Dedifferentiated amniotic fluid mesenchymal stem cell (primary cell): ENCODE measurements around the gene FRMD8.

ENCODE experiments used
- DNase-seq: peaks from one replicate; pipeline ENCODE4 v3.0.0-alpha.2; 2016; ENCODE audit errors: extremely low spot score

Gene FRMD8, protein sequence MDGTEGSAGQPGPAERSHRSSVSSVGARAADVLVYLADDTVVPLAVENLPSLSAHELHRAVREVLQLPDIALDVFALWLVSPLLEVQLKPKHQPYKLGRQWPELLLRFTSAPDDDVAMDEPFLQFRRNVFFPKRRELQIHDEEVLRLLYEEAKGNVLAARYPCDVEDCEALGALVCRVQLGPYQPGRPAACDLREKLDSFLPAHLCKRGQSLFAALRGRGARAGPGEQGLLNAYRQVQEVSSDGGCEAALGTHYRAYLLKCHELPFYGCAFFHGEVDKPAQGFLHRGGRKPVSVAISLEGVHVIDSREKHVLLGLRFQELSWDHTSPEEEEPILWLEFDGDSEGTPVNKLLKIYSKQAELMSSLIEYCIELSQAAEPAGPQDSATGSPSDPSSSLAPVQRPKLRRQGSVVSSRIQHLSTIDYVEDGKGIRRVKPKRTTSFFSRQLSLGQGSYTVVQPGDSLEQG

DNA sequence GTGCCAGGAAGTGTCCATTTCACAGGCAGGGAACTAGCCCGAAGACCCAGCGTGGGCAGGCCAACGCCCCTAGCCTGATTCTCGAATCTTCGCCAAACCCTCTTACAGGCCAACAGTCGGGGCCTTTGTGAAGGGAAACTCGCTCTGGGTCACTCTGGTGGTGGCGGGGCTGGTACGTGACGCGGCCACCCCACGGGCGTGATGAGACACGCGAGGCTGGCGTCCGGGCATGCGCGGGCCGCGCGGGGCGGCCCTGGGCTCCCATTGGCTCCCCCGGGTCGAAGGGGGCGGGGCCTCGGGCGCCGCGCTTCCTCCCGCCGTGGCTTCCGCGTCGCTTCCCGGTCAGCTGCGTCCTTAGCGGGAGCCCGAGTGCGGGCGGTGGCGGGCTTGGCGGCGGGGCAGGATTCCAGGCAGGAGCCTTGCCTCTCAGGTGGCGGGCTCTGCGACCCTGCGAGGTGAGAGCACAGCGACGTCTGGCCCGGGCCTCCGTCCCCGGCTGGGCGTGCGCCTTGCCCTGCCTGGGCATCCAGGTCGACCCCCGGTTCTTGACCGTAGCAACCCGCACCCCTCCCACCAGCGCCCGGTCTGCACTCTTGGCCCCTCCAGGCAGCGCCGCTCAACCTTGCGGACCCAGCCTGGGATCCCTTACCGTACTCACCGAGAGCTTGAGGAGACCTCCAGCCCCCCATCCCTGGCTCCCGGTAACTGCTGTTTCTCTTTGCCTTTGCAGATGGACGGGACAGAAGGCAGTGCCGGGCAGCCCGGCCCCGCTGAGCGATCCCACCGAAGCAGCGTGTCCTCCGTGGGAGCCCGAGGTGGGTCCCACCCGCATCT is at the start of gene FRMD8:
Gene FRMD8 (plus strand): TSS at position 331 of the 834 bp plus-strand sequence. CDS start 400 bp downstream, at position 731.
- peak; percentile 77 for DNase-seq

DNA sequence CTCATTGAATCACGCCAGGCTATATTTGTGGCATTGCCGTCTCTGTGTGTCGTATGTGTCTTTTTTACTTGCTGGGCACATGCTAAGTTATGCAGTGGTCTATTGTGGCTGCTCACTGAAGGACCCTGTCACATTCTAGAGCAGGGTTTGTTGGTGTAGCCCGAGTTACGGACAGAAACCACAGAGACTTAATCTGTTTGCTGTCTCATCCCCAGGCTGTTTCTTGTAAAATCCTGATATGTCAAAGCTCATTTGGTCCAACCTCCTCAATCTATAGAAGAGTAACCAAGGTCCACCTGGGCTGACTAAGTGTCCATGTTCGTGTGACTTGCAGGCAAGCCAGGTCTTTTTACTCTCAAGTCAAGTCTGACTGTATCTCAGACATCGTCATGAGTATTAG is 47.8 kb upstream of the FRMD8 start:
- no peak for DNase-seq

DNA sequence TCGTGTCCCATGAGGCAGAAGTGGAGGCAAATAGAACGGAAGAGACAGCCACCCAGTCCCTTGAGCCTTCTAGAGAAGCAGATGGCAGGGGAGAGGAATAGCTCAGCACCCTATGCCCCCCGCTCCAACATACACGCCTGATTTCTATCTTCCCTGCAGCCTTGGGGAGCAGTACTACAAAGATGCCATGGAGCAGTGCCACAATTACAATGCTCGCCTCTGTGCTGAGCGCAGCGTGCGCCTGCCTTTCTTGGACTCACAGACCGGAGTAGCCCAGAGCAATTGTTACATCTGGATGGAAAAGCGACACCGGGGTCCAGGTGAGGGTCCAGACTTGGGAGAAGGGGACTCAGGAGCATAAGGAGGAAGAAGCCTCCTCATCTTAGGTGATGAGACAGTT is 46.2 kb upstream of the FRMD8 start:
- DNase-seq, result no peak

DNA sequence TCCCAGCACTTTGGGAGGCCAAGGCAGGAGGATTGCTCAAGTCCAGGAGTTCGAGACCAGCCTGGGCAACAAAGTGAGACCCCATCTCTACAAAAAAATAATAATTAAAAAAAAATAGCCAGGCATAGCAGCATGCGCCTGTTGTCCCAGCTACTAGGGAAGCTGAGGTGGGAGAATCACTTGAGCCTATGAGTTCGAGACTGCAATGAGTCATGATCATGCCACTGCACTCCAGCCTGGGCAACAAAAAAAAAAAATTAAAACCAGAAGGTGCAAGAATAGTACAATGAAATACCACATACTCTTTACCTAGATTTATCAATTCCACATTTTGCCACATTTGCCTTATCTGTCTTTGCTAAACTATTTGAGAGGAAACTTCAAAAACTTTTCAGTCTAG is 44.6 kb upstream of the FRMD8 start:
- DNase-seq, result no peak

DNA sequence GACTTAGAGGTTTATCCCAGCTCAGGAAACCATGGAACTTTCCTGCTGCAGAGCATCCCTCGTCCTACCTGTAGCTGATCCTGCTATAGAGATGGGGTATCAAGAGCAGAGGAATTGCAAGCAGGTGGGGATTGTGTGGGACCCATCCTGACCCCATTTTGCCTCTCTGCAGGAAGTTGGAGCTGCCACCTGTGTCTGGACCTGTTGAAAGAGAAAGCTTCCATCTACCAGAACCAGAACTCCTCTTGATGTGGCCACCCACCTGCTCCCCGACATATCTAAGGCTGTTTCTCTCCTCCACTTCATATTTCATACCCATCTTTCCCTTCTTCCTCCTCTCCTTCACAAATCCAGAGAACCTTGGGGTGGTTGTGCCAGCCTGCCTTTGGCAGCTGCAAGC is 34.9 kb upstream of the FRMD8 start:
- no peak for DNase-seq

DNA sequence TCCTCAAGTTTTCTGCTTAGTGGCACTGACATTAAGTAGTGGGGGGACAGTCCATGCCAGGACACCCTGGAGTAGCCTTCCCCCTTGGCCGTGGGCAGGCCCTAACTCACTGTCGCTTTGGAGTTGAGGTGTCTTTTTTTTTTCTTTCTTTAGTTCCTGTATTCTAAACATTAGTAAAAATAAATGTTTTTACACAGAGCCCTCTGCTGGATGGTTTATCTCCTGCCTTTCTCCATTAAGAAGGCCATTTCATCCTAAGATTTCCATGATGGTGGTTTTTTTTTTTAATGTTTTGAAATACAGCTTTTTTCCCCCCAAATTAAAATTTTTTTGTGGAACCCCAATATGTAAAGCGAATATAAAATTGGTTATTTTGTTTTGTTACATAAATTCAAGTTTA is 33.7 kb upstream of the FRMD8 start:
- DNase-seq, result no peak

DNA sequence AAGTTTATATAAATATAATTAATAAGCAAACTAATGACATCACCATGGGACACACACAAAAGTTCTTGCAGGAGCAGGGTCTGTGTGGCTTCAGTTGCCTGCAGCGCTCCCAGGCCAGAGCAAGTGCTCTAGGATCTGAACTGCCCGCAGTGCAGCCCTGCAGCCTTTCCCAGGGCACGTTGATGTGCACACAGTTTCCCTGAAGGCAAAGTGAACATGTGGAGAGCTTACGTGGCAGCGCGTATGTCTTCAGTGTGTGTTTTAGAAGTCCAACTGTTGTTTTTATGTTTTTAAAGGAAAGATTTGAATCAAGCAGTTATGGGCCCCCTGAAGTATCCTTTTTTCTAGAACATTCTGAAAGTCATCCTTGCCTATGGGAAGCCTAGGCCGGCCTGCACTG is 33.1 kb upstream of the FRMD8 start:
- no peak for DNase-seq

DNA sequence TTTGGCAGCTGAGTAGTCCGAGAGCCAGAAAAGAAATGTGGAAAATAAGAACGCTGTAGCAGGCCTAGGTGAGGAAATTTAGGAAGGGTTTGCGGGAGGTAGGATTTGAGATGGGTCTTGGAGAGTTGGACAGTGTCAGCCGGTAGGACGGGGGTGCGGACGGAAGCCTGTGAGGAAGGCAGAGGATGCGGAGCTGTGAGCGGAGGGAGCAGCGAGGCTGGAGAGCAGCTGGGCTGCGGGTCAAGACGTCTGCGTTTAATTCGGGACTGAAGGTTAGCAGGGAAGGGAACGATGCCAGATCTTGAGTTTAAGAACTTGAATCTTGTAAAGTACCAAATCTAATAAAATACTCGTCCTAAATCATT is 32.6 kb upstream of the FRMD8 start:
- DNase-seq, result no peak

DNA sequence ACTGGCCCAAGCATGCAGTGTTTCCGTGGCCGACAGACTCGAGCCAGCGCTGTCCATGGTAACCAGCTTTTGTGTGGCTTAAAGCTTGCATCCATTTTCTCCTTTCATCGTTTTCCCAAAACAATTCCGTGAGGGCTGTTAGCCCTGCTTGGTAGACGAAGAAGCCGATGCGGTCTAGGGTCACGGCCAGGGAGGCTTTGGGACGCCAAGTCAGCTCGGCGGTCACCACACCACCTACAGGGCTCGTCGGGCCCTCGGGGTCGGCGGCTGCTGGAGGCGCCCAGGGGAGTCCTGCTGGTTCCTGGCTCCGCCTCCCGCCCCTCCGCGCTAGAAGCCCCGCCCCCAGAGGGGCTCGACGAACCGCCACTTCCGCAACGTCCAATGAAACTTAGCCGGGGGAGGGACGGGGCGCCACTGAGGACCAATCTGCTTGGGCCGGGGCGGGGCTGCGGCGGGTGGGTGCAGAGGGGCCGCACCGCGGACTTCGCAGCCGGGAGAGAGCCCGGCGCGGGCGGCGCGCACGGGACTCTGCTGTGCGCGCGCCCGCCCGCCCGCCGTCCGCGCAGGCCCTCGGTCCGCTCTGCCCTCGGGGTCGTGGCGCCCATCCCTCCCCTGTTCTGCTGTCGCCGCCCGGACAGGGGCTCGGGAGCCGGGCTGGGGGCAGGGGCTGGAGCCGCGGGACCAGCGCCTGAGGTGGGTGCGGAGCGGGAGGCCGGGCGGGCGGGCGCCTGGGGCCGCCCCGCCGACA is 32.0 kb upstream of the FRMD8 start, which contains the start of gene TIGD3:
Gene TIGD3 (plus strand): TSS at position 487 of the 748 bp plus-strand sequence. CDS start 1,058 bp downstream, outside the sequence.
- peak; percentile 94 for DNase-seq

DNA sequence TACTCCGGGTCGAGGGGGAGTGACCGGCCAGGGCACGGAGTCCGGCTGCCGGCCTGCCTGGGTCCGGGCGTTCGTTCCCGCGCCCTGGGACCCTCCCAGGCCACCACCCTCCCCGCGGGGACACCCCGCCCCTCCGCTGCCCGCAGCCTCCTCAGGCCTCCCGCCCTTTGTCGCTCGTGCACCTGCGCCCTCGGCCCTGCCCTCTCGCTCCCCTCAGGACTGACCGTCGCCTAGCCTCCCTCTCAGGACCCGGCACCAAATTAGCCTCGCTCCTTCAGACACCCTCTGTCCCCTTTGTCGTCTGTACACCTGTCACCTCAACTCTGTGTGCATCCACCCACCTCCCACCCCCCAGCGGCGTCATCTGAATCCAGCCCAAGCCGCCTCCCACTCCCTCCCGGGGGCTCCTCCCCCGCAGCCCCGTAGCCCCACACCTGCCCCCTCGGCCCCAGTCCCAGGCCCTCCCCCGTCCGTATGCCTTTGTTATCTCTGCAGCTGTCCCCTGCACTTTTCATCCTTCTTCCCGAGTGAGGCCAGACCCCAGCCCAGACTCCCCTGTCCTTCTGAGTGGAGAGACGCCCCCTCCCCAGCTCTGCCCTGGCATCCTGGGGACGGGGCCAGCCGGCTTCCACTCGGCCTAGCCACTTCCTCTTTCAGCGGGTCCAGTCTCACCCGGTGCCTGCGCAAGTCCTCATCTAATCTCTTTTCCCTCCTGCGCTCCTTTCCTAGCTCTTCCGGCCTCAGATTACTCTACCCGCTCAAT is 31.2 kb upstream of the FRMD8 start:
- no peak for DNase-seq

DNA sequence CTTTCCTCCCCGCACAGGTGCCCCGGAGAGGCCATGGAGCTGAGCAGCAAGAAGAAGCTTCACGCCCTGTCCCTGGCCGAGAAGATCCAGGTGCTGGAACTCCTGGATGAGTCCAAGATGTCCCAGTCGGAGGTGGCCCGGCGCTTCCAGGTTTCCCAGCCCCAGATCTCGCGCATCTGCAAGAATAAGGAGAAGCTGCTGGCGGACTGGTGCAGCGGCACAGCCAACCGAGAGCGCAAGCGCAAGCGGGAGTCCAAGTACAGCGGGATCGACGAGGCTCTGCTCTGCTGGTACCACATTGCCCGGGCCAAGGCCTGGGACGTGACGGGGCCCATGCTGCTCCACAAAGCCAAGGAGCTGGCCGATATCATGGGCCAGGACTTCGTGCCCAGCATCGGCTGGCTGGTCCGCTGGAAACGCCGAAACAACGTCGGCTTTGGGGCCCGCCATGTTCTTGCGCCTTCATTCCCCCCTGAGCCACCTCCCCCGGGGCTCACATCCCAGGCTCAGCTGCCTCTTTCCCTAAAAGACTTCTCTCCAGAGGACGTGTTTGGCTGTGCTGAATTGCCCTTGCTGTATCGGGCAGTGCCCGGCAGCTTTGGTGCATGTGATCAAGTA is 30.6 kb upstream of the FRMD8 start:
- no peak for DNase-seq

DNA sequence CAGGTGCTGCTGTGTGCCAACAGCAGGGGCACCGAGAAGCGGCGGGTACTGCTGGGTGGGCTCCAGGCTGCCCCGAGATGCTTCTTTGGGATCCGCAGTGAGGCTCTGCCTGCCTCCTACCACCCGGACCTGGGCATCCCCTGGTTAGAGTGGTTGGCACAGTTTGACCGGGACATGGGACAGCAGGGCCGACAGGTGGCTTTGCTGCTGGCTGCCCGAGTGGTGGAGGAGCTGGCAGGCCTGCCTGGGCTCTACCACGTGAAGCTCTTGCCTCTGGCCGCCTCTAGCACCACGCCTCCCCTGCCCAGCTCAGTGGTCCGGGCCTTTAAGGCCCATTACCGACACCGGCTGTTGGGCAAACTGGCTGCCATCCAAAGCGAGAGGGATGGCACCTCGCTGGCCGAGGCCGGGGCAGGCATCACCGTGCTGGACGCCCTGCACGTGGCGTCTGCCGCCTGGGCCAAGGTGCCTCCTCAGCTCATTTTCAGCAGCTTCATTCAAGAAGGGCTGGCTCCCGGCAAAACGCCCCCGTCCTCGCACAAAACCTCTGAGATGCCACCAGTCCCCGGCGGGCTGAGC is 30.0 kb upstream of the FRMD8 start:
- DNase-seq, result no peak

DNA sequence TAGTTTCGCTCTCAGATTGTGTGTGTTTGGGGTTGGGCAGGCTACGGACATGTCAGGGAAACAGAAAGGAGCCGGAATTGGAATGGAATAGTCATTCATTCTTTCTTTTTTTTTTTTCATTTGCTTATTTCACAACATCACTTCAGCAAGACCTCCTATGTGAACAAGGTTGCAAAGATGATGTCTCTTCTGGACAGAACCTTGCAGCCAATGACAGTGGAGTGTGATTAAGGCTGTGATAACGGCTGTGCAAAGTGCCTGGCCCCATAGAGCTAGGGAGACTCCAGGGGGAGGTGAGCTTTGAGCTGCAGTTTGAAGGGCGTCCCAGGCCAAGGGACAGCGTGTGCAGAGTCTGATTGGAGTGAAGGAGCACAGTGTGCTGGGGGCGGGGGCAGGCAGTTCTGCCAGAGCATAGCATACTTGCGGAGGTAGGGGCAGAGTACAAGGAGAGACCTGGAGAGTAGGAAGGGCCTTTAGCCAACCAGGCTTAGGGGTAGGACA is 28.5 kb upstream of the FRMD8 start:
- no peak for DNase-seq

DNA sequence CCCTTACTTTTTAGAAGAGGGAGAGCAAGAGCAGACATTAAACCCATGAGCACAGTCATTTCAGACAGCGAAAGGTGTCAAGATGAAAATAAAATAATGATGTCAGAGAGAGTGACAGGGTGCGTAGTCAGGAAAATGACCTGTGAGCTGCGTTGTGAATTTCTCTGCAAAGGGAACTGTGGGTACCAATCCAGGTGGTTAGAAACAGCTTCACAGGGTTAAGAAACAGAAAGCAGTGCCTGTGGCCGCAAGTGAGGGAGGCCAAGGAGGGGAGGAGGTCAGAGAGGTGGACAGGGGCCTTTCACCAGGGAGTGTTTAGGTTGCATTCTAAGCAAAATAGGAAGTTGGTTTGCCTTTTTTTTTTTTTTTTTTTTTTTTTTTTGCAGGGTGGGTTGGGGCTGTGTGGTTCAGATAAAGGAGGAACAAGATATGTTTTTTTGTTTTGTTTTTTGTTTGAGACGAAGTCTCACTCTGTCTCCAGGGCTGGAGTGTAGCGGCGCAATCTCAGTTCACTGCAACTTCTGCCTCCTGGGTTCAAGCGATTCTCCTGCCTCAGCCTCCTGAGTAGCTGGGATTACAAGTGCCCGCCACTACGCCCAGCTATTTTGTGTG is 24.0 kb upstream of the FRMD8 start:
- no peak for DNase-seq

DNA sequence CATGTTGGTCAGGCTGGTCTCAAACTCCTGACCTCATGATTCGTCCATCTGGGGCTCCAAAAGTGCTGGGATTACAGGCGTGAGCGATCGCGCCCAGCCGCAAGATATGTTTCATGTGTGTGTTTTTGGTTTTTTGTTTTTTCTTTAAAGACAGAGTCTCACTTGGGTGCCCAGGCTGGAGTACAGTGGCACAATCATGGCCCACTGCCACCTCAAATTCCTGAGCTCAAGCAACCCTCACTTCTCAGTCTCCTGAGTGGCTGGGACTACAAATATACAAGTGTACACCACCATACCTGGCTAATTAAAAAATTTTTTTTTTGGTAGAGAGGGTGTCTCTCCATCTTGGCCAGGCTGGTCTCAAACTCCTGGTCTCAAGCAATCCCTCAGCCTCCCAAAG is 23.5 kb upstream of the FRMD8 start:
- DNase-seq, result no peak

DNA sequence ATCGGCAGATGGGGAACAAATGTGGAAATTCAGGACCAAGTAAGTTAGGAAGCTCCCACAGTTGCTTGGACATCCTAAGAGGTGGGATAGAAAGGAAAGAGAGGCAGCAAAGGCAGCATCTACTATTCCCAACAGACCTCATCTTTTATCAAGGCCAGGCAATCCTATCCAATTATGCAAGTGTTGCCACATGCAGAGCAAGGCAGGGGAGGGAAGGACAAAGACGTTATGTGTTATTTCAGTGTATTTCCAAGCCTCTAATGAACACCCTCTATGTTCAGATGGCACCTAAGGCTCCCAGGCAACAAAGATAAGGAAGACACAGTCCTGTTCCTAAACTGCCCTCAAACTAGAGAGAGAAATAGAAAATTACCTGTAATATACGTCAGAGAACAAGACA is 22.7 kb upstream of the FRMD8 start:
- no peak for DNase-seq

DNA sequence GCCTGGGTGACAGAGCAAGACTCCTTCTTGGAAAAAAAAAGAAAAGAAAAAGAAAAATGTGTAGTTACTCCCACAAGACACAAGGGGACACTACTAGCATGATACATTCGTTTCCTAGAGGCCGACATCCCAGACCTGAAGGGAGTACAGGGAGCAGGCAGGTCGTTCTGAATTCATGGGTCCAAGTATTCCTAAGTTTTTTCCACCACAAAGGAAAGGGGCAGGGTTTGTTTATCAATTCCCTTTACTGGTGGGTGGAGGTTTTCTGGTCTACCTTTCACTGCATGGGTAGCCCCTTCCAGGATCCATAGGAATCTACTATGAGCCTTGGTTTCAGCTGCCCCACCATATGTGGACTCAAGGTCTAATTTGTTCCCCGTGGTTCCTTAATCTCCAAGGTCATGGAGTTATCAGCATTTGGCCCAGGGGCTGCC is 20.1 kb upstream of the FRMD8 start:
- DNase-seq, result peak; percentile 82

DNA sequence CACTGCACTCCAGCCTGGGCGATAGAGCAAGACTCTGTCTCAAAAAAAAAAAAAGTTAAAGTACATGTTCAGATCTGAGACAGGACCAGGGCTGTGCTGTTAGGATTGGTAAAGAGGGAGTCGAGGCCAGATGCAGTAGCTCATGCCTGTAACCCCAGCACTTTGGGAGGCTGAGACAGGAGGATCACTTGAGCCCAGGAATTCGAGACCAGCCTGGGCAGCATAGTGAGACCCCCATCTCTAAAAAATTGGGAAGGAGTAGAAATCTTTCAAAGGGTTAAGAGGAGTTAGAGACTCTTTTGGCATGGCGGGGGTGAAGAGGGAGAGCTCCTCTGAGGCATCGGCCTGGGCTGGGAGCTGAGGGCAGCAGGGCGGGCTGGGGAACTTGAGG is 15.8 kb upstream of the FRMD8 start:
- no peak for DNase-seq

DNA sequence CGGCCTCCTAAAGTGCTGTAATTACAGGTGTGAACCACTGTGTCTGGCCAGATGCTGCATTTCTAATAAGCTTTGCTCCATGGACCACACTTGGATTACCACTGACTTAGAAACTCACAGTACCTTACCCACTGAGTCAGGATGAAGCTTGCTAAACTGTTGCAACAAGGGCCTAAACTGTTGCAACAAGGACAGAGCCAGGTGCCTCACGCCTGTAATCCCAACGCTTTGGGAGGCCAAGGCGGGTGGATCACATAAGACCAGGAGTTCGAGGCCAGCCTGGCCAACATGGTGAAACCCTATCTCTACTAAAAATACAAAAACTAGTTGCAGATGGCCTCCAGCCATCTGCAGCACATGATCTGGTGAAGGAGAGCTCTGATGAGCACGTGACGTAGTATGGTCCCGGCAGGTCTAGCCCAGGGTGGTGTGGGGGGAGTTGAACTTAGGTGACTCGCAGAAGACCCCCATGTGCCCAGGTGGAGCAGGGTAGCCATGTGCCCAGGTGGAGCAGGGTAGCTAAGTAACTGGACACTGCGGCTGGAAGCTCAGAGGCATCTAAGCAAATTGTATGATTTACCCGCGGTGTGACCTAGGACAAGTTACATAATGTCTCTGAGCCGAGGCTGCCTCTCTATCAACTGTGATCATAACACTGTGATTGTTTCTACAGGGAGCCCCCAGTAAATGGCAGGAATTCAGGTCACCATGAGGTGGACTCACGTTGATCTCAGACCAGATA is 12.4 kb upstream of the FRMD8 start:
- DNase-seq, result no peak
